Stimulated activated CD4-positive, alpha-beta T cell treated with anti-CD3 and anti-CD28 coated beads, Interleukin-1b, Interleukin-23, amount 100 ng/mL, for 24 hours (primary cell): Measurements from ENCODE around the gene KLHL7.
A peak's percentile ranks its signal among the peaks of the same experiment; 100 is the strongest.

Experiments used
- DNase-seq, 4 experiments: peaks; one replicate each; pipeline ENCODE4 v3.0.0-alpha.2; 2020; ENCODE audit warnings: low read depth in 4 of 4, low spot score in 1 of 4

KLHL7 gene

GRCh38 chr7:23105644-23106056, at the start of gene KLHL7:
TSS of gene KLHL7 (plus strand) at chr7:23105785. CDS start at chr7:23106027, 242 bp downstream.
- DNase-seq, result peak; percentile 89 to 97 (median 96)

GRCh38 chr7:23058408-23059096, 47.0 kb upstream of the KLHL7 start:
- DNase-seq, result no peak

GRCh38 chr7:23061327-23061726, 44.3 kb upstream of the KLHL7 start:
- DNase-seq, result no peak

- no peak for DNase-seq
Measured at GRCh38 chr7:23062452-23062851, 43.1 kb upstream of the KLHL7 start.

- DNase-seq, result no peak
Measured at GRCh38 chr7:23065974-23066373, 39.6 kb upstream of the KLHL7 start.

GRCh38 chr7:23067271-23067670, 38.3 kb upstream of the KLHL7 start:
- no peak for DNase-seq

GRCh38 chr7:23072048-23072447, 33.5 kb upstream of the KLHL7 start:
- DNase-seq, result no peak

- no peak for DNase-seq
Measured at GRCh38 chr7:23072922-23073321, 32.7 kb upstream of the KLHL7 start.

GRCh38 chr7:23074443-23075261, 30.9 kb upstream of the KLHL7 start:
- no peak for DNase-seq

GRCh38 chr7:23075571-23075970, 30.0 kb upstream of the KLHL7 start:
- no peak for DNase-seq

GRCh38 chr7:23076772-23077171, 28.8 kb upstream of the KLHL7 start:
- no peak for DNase-seq

GRCh38 chr7:23093111-23093510, 12.5 kb upstream of the KLHL7 start:
- DNase-seq, result no peak

GRCh38 chr7:23093546-23093945, 12.0 kb upstream of the KLHL7 start:
- no peak for DNase-seq

- no peak for DNase-seq
Measured at GRCh38 chr7:23096518-23097290, 8.9 kb upstream of the KLHL7 start.

GRCh38 chr7:23098029-23098428, 7.6 kb upstream of the KLHL7 start:
- DNase-seq, result no peak

- DNase-seq, result no peak
Measured at GRCh38 chr7:23098460-23098859, 7.1 kb upstream of the KLHL7 start.

GRCh38 chr7:23100697-23101096, 4.9 kb upstream of the KLHL7 start:
- no peak for DNase-seq

- DNase-seq, result no peak
Measured at GRCh38 chr7:23105086-23105643, 420 bp upstream of the KLHL7 start.

GRCh38 chr7:23106057-23106822, 655 bp downstream of the KLHL7 start:
- peak; percentile 5 to 32 (median 21) for DNase-seq

- DNase-seq, result no peak
Measured at GRCh38 chr7:23106823-23107663, 1.5 kb downstream of the KLHL7 start.
